Subcutaneous abdominal adipose tissue (tissue), 5 donors: ENCODE data around the gene GCC2.
"Not testable (repeated sequence)": the region's sequence is repeated elsewhere in the genome, so short reads cannot be mapped to it uniquely, and the experiment has no call there.

Experiments
- H3K27ac ChIP-seq: one replicate; pipeline ENCODE4 v1.7.0; 2013; ENCODE audit warnings: low read depth, mild to moderate bottlenecking, inconsistent platforms, low read length, moderate library complexity
- H3K27me3 ChIP-seq, 5 donors: one replicate each; pipeline ENCODE4 v1.7.0; 2013; ENCODE audit warnings: low read length in 5 of 5, inconsistent platforms in 1 of 5; ENCODE audit not compliant: control insufficient read depth in 5 of 5, insufficient read depth in 4 of 5
- H3K36me3 ChIP-seq, 5 donors: one replicate each; pipeline ENCODE4 v1.7.0; 2013; ENCODE audit warnings: low read length in 5 of 5; ENCODE audit not compliant: control insufficient read depth in 5 of 5, insufficient read depth in 5 of 5
- H3K4me1 ChIP-seq, 5 donors: one replicate each; pipeline ENCODE4 v1.7.0; 2013; ENCODE audit warnings: low read length in 5 of 5, mild to moderate bottlenecking in 3 of 5, moderate library complexity in 1 of 5; ENCODE audit not compliant: control insufficient read depth in 5 of 5, insufficient read depth in 5 of 5
- H3K4me3 ChIP-seq, 5 donors: one replicate each; pipeline ENCODE4 v1.7.0; 2013; ENCODE audit warnings: low read length in 5 of 5, low read depth in 1 of 5
- H3K9ac ChIP-seq, 5 donors: one replicate each; pipeline ENCODE4 v1.7.0; 2013; ENCODE audit warnings: low read length in 5 of 5, mild to moderate bottlenecking in 4 of 5, moderate library complexity in 3 of 5
- H3K9me3 ChIP-seq, 5 donors: one replicate each; pipeline ENCODE4 v1.7.0; 2013; ENCODE audit warnings: low read length in 5 of 5; ENCODE audit not compliant: control insufficient read depth in 5 of 5
- donor health status: healthy.
- donor health status: healthy.
- donor health status: healthy.
- donor health status: healthy.
- donor health status: healthy.

GCC2 gene

GRCh38 chr2:108458082-108458481 is 9.1 kb downstream of the GCC2 start:
- no peak overlapping the region for H3K9ac ChIP-seq
- no peak overlapping the region for H3K27ac ChIP-seq
- peaks cover 0 to 12% (median 8%) of the 10 kb centered on the region in 5 donors for H3K9me3 ChIP-seq
- no peaks in the 10 kb centered on the region for H3K4me1 ChIP-seq
- no peaks in the 10 kb centered on the region for H3K27me3 ChIP-seq
- H3K4me3 ChIP-seq: no peak overlapping the region
- H3K36me3 ChIP-seq: peaks cover 33 to 49% (median 38%) of the 10 kb centered on the region in 5 donors

GRCh38 chr2:108459441-108459840 is 10.4 kb downstream of the GCC2 start:
- Histone ChIP-seq H3K9me3 (peaks cover 0 to 12% (median 8%) of the 10 kb centered on the region in 5 donors), H3K36me3 (peaks cover 29 to 50% (median 40%) of the 10 kb centered on the region in 5 donors), H3K27ac (no peak overlapping the region)

GRCh38 chr2:108460345-108461037 is 11.5 kb downstream of the GCC2 start:
- Histone ChIP-seq H3K27me3 (no peaks in the 10 kb centered on the region), H3K9me3 (peaks cover 0 to 12% (median 8%) of the 10 kb centered on the region in 5 donors), H3K36me3 (peaks cover 31 to 51% (median 42%) of the 10 kb centered on the region in 5 donors)

More at GRCh38 chr2:108459441-108459840, 10.4 kb downstream of the GCC2 start:
- Histone ChIP-seq H3K9ac (no peak overlapping the region), H3K4me3 (no peak overlapping the region), H3K27me3 (no peaks in the 10 kb centered on the region), H3K4me1 (no peaks in the 10 kb centered on the region)

GRCh38 chr2:108477099-108477498 is 28.1 kb downstream of the GCC2 start:
- Histone ChIP-seq H3K36me3 (peaks cover 32 to 69% (median 52%) of the 10 kb centered on the region in 5 donors), H3K27ac (no peak overlapping the region), H3K4me3 (no peak overlapping the region), H3K4me1 (no peaks in the 10 kb centered on the region), H3K9me3 (no peaks in the 10 kb centered on the region), H3K9ac (no peak overlapping the region), H3K27me3 (no peaks in the 10 kb centered on the region)

More at GRCh38 chr2:108460345-108461037, 11.5 kb downstream of the GCC2 start:
- H3K4me1 ChIP-seq: no peaks in the 10 kb centered on the region
- H3K9ac ChIP-seq: no peak overlapping the region
- no peak overlapping the region for H3K27ac ChIP-seq
- no peak overlapping the region for H3K4me3 ChIP-seq

GRCh38 chr2:108485253-108485652 is 36.2 kb downstream of the GCC2 start:
- Histone ChIP-seq H3K4me3 (no peak overlapping the region), H3K36me3 (peaks cover 31 to 46% (median 41%) of the 10 kb centered on the region in 5 donors), H3K27me3 (no peaks in the 10 kb centered on the region), H3K27ac (no peak overlapping the region), H3K9ac (no peak overlapping the region), H3K4me1 (peaks cover 0 to 3% (median 0%) of the 10 kb centered on the region in 5 donors), H3K9me3 (no peaks in the 10 kb centered on the region)

- H3K4me3 ChIP-seq: no peak overlapping the region
- H3K9ac ChIP-seq: no peak overlapping the region
- peaks cover 24 to 53% (median 32%) of the 10 kb centered on the region in 5 donors for H3K36me3 ChIP-seq
- H3K27ac ChIP-seq: no peak overlapping the region
- H3K27me3 ChIP-seq: no peaks in the 10 kb centered on the region
- H3K9me3 ChIP-seq: no peaks in the 10 kb centered on the region
- H3K4me1 ChIP-seq: peaks cover 0 to 3% (median 0%) of the 10 kb centered on the region in 5 donors
These were observed 41.6 kb downstream of the GCC2 start for GRCh38 chr2:108490506-108491122.

- no peak overlapping the region for H3K4me3 ChIP-seq
- no peak overlapping the region for H3K27ac ChIP-seq
- peaks cover 21 to 47% (median 25%) of the 10 kb centered on the region in 5 donors for H3K36me3 ChIP-seq
- H3K9me3 ChIP-seq: no peaks in the 10 kb centered on the region
- no peak overlapping the region for H3K9ac ChIP-seq
- no peaks in the 10 kb centered on the region for H3K27me3 ChIP-seq
- H3K4me1 ChIP-seq: peaks cover 0 to 3% (median 0%) of the 10 kb centered on the region in 5 donors
These were observed 42.8 kb downstream of the GCC2 start for GRCh38 chr2:108491848-108492247.

- no peak overlapping the region for H3K9ac ChIP-seq
- H3K9me3 ChIP-seq: no peaks in the 10 kb centered on the region
- peaks cover 0 to 3% (median 0%) of the 10 kb centered on the region in 5 donors for H3K4me1 ChIP-seq
- H3K27me3 ChIP-seq: no peaks in the 10 kb centered on the region
- H3K27ac ChIP-seq: no peak overlapping the region
- H3K4me3 ChIP-seq: no peak overlapping the region
- peaks cover 20 to 49% (median 27%) of the 10 kb centered on the region in 5 donors for H3K36me3 ChIP-seq
These were observed 43.4 kb downstream of the GCC2 start for GRCh38 chr2:108492364-108492763.

- not testable (repeated sequence) for H3K9me3 ChIP-seq, H3K4me3 ChIP-seq, H3K27ac ChIP-seq, H3K4me1 ChIP-seq, H3K27me3 ChIP-seq, H3K9ac ChIP-seq
- H3K36me3 ChIP-seq: peaks cover 13 to 38% (median 20%) of the 10 kb centered on the region in 5 donors
These were observed 47.2 kb downstream of the GCC2 start for GRCh38 chr2:108496167-108496566.

- H3K9me3 ChIP-seq, H3K36me3 ChIP-seq, H3K4me1 ChIP-seq, H3K4me3 ChIP-seq, H3K9ac ChIP-seq, H3K27ac ChIP-seq, H3K27me3 ChIP-seq: not testable (repeated sequence)
These were observed 58.6 kb downstream of the GCC2 start for GRCh38 chr2:108507620-108508019.
